ENCODE results near the gene ZNRF4.

DNA sequence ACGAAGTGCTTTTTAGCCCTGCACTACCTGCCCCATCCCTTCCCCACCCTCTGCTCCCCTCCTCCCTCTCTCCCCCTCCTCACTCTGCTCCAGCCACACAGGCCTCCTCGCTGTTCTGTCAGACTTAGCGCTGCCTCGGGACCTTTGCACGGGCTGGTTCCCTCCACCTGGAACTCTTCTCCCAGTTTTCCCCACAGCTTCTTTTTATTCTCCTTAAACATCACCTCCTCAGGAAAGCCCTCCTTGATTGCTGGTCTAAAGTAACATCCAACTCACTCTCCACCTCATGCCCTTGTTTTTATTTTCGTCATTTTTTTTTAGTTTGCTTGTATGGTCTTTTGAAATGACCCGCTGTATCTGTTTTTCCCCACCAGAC, 19.6 kb upstream of the ZNRF4 start:
- TF ChIP-seq, protein P1, sequence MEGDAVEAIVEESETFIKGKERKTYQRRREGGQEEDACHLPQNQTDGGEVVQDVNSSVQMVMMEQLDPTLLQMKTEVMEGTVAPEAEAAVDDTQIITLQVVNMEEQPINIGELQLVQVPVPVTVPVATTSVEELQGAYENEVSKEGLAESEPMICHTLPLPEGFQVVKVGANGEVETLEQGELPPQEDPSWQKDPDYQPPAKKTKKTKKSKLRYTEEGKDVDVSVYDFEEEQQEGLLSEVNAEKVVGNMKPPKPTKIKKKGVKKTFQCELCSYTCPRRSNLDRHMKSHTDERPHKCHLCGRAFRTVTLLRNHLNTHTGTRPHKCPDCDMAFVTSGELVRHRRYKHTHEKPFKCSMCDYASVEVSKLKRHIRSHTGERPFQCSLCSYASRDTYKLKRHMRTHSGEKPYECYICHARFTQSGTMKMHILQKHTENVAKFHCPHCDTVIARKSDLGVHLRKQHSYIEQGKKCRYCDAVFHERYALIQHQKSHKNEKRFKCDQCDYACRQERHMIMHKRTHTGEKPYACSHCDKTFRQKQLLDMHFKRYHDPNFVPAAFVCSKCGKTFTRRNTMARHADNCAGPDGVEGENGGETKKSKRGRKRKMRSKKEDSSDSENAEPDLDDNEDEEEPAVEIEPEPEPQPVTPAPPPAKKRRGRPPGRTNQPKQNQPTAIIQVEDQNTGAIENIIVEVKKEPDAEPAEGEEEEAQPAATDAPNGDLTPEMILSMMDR (tag by site-specific recombination; IDR thresholded peaks at IDR 0.05): no peak
- TF ChIP-seq, protein P2, sequence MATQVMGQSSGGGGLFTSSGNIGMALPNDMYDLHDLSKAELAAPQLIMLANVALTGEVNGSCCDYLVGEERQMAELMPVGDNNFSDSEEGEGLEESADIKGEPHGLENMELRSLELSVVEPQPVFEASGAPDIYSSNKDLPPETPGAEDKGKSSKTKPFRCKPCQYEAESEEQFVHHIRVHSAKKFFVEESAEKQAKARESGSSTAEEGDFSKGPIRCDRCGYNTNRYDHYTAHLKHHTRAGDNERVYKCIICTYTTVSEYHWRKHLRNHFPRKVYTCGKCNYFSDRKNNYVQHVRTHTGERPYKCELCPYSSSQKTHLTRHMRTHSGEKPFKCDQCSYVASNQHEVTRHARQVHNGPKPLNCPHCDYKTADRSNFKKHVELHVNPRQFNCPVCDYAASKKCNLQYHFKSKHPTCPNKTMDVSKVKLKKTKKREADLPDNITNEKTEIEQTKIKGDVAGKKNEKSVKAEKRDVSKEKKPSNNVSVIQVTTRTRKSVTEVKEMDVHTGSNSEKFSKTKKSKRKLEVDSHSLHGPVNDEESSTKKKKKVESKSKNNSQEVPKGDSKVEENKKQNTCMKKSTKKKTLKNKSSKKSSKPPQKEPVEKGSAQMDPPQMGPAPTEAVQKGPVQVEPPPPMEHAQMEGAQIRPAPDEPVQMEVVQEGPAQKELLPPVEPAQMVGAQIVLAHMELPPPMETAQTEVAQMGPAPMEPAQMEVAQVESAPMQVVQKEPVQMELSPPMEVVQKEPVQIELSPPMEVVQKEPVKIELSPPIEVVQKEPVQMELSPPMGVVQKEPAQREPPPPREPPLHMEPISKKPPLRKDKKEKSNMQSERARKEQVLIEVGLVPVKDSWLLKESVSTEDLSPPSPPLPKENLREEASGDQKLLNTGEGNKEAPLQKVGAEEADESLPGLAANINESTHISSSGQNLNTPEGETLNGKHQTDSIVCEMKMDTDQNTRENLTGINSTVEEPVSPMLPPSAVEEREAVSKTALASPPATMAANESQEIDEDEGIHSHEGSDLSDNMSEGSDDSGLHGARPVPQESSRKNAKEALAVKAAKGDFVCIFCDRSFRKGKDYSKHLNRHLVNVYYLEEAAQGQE (tag by site-specific recombination; IDR thresholded peaks at IDR 0.05): no peak

All from HEK293 (cell line).